ENCODE data around the gene GP1BA.
A peak's percentile ranks its signal among the peaks of the same experiment; 100 is the strongest.

Gene GP1BA

GRCh38 chr17:4938069-4938491, 6.0 kb downstream of the GP1BA start:
- DNase-seq (ENCODE audit: low spot score), result no peak

GRCh38 chr17:4938688-4939545, 6.8 kb downstream of the GP1BA start:
- no peak for TF ChIP-seq CTCF (IDR thresholded peaks at IDR 0.05; ENCODE audit: borderline replicate concordance, control extremely low read depth, extremely low read depth, insufficient read depth, missing control alignments)
- in situ Hi-C loops (cut with MboI; ENCODE audit: low sequenced_read_pairs, unreplicated experiment), result no loop called here
- DNase-seq (ENCODE audit: low spot score), result no peak

More at GRCh38 chr17:4938069-4938491, 6.0 kb downstream of the GP1BA start:
- TF ChIP-seq CTCF (IDR thresholded peaks at IDR 0.05; ENCODE audit: borderline replicate concordance, control extremely low read depth, extremely low read depth, insufficient read depth, missing control alignments), result no peak
- in situ Hi-C loops (cut with MboI; ENCODE audit: low sequenced_read_pairs, unreplicated experiment), result no loop called here

- no peak for DNase-seq (ENCODE audit: low spot score)
- in situ Hi-C loops (cut with MboI; ENCODE audit: low sequenced_read_pairs, unreplicated experiment), result no loop called here
- TF ChIP-seq CTCF (IDR thresholded peaks at IDR 0.05; ENCODE audit: borderline replicate concordance, control extremely low read depth, extremely low read depth, insufficient read depth, missing control alignments), result no peak
Observed at GRCh38 chr17:4939546-4939795, 7.4 kb downstream of the GP1BA start.

GRCh38 chr17:4939796-4940554, 7.9 kb downstream of the GP1BA start, which contains the start of the genes RNF167 and SLC25A11:
Gene RNF167 (plus strand): TSS chr17:4940268. CDS start chr17:4940910, 642 bp downstream.
Gene SLC25A11 (minus strand): TSS chr17:4940046. CDS start chr17:4939910, 136 bp downstream.
- DNase-seq (ENCODE audit: low spot score), result peak; percentile 98
- in situ Hi-C loops (cut with MboI; ENCODE audit: low sequenced_read_pairs, unreplicated experiment), result no loop called here
- TF ChIP-seq CTCF (IDR thresholded peaks at IDR 0.05; ENCODE audit: borderline replicate concordance, control extremely low read depth, extremely low read depth, insufficient read depth, missing control alignments), result no peak

- in situ Hi-C loops (cut with MboI; ENCODE audit: low sequenced_read_pairs, unreplicated experiment), result no loop called here
- no peak for TF ChIP-seq CTCF (IDR thresholded peaks at IDR 0.05; ENCODE audit: borderline replicate concordance, control extremely low read depth, extremely low read depth, insufficient read depth, missing control alignments)
- DNase-seq (ENCODE audit: low spot score), result no peak
Observed at GRCh38 chr17:4940555-4941318, 8.7 kb downstream of the GP1BA start.

- no peak for DNase-seq (ENCODE audit: low spot score)
- TF ChIP-seq CTCF (IDR thresholded peaks at IDR 0.05; ENCODE audit: borderline replicate concordance, control extremely low read depth, extremely low read depth, insufficient read depth, missing control alignments), result no peak
- in situ Hi-C loops (cut with MboI; ENCODE audit: low sequenced_read_pairs, unreplicated experiment), result no loop called here
Observed at GRCh38 chr17:4941319-4941610, 9.2 kb downstream of the GP1BA start.

All from GM13976 (cell line).